Measurements from ENCODE around the gene RPS27. TPM values are rescaled to one million over a fixed set of nuclear protein-coding genes. Genes with fewer than 3 reads are reported as not detected.

Gene RPS27
- total and polyA plus RNA-seq, 10 of the 15 experiments (the other 5 are each of a cell fraction or from before 2014, with no cell fraction given), result 2,708 to 14,234 (median 8,874) TPM

DNA sequence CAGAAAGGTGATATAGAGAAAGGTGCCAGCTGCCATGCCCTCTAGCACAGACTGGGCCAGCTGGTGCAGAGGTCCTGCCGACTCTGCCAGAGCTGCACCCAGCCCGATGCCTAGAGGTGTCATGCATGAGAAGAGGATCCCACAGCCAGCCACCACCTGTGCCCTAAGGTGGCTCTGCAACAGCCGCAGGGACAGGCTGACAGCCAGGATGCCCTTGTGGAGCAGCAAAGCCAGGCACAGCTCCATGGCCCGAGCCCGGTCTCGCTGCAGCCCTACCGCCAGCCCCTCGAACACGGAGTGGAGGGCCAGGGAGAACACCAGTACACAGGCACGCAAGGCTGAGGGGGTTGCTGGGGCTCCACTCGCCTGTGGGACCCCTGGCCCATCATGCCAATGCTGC lies 30.4 kb upstream of the RPS27 start:
- no peak for FAIRE-seq
- no peak overlapping the region for H3K4me3 ChIP-seq
- no peaks in the 10 kb centered on the region for H3K9me3 ChIP-seq (replicated peaks; ENCODE audit: control insufficient read depth, insufficient read depth, low read length)
- no peak overlapping the region for H3K27ac ChIP-seq (ENCODE audit: control insufficient read depth, insufficient read depth)
- RAD21 ChIA-PET (ENCODE audit: unreplicated experiment), result interaction anchor here (1.6 to 2.0 kb wide), 2 partner anchors 16 to 39 kb away, joined by 3 to 4 read pairs; no protein-coding TSS in a partner anchor
- H3K4me1 ChIP-seq (ENCODE audit: control insufficient read depth, insufficient read depth, low read length), result peaks cover 11% of the 10 kb centered on the region; the same call in 1 of the 2 replicates
- H2AFZ ChIP-seq (ENCODE audit: control insufficient read depth, low read depth, low read length), result no peak overlapping the region
- no peak for ATAC-seq
- no peak overlapping the region for H3K9ac ChIP-seq (ENCODE audit: control insufficient read depth, insufficient read depth, low read length)
- H3K79me2 ChIP-seq (ENCODE audit: control insufficient read depth, insufficient read depth, low read length), result peaks cover 69% of the 10 kb centered on the region
- no peak for TF ChIP-seq LARP7 (IDR thresholded peaks at IDR 0.05)
- no peak for TF ChIP-seq ZSCAN29 (IDR thresholded peaks at IDR 0.05)
- no peak for TF ChIP-seq BHLHE40 (IDR thresholded peaks at IDR 0.05; ENCODE audit: borderline replicate concordance in 1 of 2, low read depth in 2 of 2, low read length in 1 of 2)
- no peak for TF ChIP-seq MEF2A (IDR thresholded peaks at IDR 0.05; ENCODE audit: insufficient read depth, low read depth, low read length)
- no peak for TF ChIP-seq POLR2A (IDR thresholded peaks at IDR 0.05; ENCODE audit: low read depth, low read length)
- no peak for TF ChIP-seq IKZF2 (IDR thresholded peaks at IDR 0.05)
- BruUV-seq (replicated peaks), result no TSS peak
- SMC1A ChIA-PET (ENCODE audit: uncharacterized antibody, unreplicated experiment), result no interaction called here
- peaks cover 5% of the 10 kb centered on the region; the same call in 1 of the 2 replicates for H4K20me1 ChIP-seq (ENCODE audit: control insufficient read depth, insufficient read depth)
- no peaks in the 10 kb centered on the region for H3K27me3 ChIP-seq (replicated peaks in 1 of 2; ENCODE audit: control insufficient read depth in 2 of 2, insufficient read depth in 2 of 2, low read length in 1 of 2)
- H3K36me3 ChIP-seq (ENCODE audit: control insufficient read depth in 2 of 2, insufficient read depth in 2 of 2, low read length in 1 of 2), result peaks cover 9 to 15% of the 10 kb centered on the region in 2 experiments
- intact Hi-C loops (cut with micrococcal nuclease; ENCODE audit: unreplicated experiment) (no loop called here), in situ Hi-C loops (cut with MboI) (no loop called here)
- DNase-seq (ENCODE audit: low read depth, low spot score), result no peak
- H3K4me2 ChIP-seq (ENCODE audit: control insufficient read depth, insufficient read depth), result no peak overlapping the region
- POLR2A ChIA-PET, result interaction anchor here (0.5 to 10.0 kb wide), 4 partner anchors 16 to 648 kb away, joined by 3 to 132 read pairs (median 3); partner anchors contain the start of genes JTB and UBAP2L
- CTCF ChIA-PET, result no interaction called here
- 92% methylated on average over 10 of the region's 11 CpGs for WGBS (ENCODE audit: insufficient coverage, insufficient replicate concordance, low lambda C conversion rate, missing lambda C conversion rate)

- H2AFZ ChIP-seq (ENCODE audit: control insufficient read depth, low read depth, low read length), result no peak overlapping the region
- in situ Hi-C loops (cut with MboI) (no loop called here), intact Hi-C loops (cut with micrococcal nuclease; ENCODE audit: unreplicated experiment) (no loop called here)
- H3K9ac ChIP-seq (ENCODE audit: control insufficient read depth, insufficient read depth, low read length), result peak overlapping the region; percentile 98
- FAIRE-seq, result no peak
- no peak for TF ChIP-seq CBX5 (IDR thresholded peaks at IDR 0.05; ENCODE audit: low read depth)
- TF ChIP-seq TBL1XR1 (IDR thresholded peaks at IDR 0.05; ENCODE audit: low read depth, low read length), result no peak
- no peak for TF ChIP-seq CBFB (IDR thresholded peaks at IDR 0.05; ENCODE audit: low read depth)
- TF ChIP-seq TAF1 (IDR thresholded peaks at IDR 0.05; ENCODE audit: borderline replicate concordance, low read depth, low read length), result no peak
- TF ChIP-seq POLR2AphosphoS5 (IDR thresholded peaks at IDR 0.05; ENCODE audit: low read length), result no peak
- TF ChIP-seq RAD51 (IDR thresholded peaks at IDR 0.05), result no peak
- TF ChIP-seq RUNX3 (IDR thresholded peaks at IDR 0.05; ENCODE audit: low read length), result no peak
- TF ChIP-seq EED (IDR thresholded peaks at IDR 0.05; ENCODE audit: low read depth), result no peak
- no peak for TF ChIP-seq CHD4 (IDR thresholded peaks at IDR 0.05)
- no peak for TF ChIP-seq MYB (IDR thresholded peaks at IDR 0.05; ENCODE audit: borderline replicate concordance, low read depth, low read length)
- no peak for TF ChIP-seq FOXK2 (IDR thresholded peaks at IDR 0.05)
- no peaks in the 10 kb centered on the region; the same call in 1 of the 2 replicates for H4K20me1 ChIP-seq (ENCODE audit: control insufficient read depth, insufficient read depth)
- no peaks in the 10 kb centered on the region for H3K27me3 ChIP-seq (replicated peaks in 1 of 2; ENCODE audit: control insufficient read depth in 2 of 2, insufficient read depth in 2 of 2, low read length in 1 of 2)
- peaks cover 9 to 15% of the 10 kb centered on the region in 2 experiments for H3K36me3 ChIP-seq (ENCODE audit: control insufficient read depth in 2 of 2, insufficient read depth in 2 of 2, low read length in 1 of 2)
- H3K27ac ChIP-seq (ENCODE audit: control insufficient read depth, insufficient read depth), result peak overlapping the region; percentile 93
- peak overlapping the region; percentile 98 for H3K4me2 ChIP-seq (ENCODE audit: control insufficient read depth, insufficient read depth)
- ChIA-PET SMC1A (ENCODE audit: uncharacterized antibody, unreplicated experiment) (interaction anchor here (0.6 to 2.1 kb wide), 3 partner anchors 11 to 129 kb away, joined by 3 to 15 read pairs (median 5); partner anchors contain the start of gene RAB13), CTCF (interaction anchor here (0.6 to 2.9 kb wide), 2 partner anchors 15 to 481 kb away, joined by 3 to 25 read pairs; partner anchors contain the start of gene JTB), RAD21 (ENCODE audit: unreplicated experiment) (interaction anchor here (3.1 kb wide), 1 partner anchor 39 kb away, joined by 15 read pairs; the partner anchor contains the start of gene GATAD2B), POLR2A (interaction anchor here (3.5 to 10.0 kb wide), 2 partner anchors 15 to 16 kb away, joined by 43 to 132 read pairs; partner anchors contain the start of genes DENND4B and JTB)
- H3K4me1 ChIP-seq (ENCODE audit: control insufficient read depth, insufficient read depth, low read length), result peaks cover 12% of the 10 kb centered on the region
- 81% methylated on average over 4 of the region's 4 CpGs for WGBS (ENCODE audit: insufficient coverage, insufficient replicate concordance, low lambda C conversion rate, missing lambda C conversion rate)
- DNase-seq (ENCODE audit: low read depth, low spot score), result no peak
- H3K79me2 ChIP-seq (ENCODE audit: control insufficient read depth, insufficient read depth, low read length), result peaks cover 66% of the 10 kb centered on the region
- no peak for ATAC-seq
- H3K4me3 ChIP-seq, result peak overlapping the region; percentile 88
- no peaks in the 10 kb centered on the region for H3K9me3 ChIP-seq (replicated peaks; ENCODE audit: control insufficient read depth, insufficient read depth, low read length)
- BruUV-seq (replicated peaks), result no TSS peak
Measured at GRCh38 chr1:153961421-153961820, 29.1 kb upstream of the RPS27 start.
